Endometrium (tissue), 2 donors: Measurements from ENCODE around the gene LRRC36.

ENCODE experiments used
- FAIRE-seq: peaks from 2 replicates; lab custom pipeline; 2012; peaks lifted over from hg19 to GRCh38; lab: Jason Lieb, UNC
- donor health status: control.
- donor health status: control.

Gene LRRC36

GRCh38 chr16:67426950-67427349, 100.3 kb downstream of the LRRC36 start:
- no peak for FAIRE-seq

GRCh38 chr16:67428146-67428731, 101.6 kb downstream of the LRRC36 start:
- FAIRE-seq: no peak

GRCh38 chr16:67429053-67429798, 102.6 kb downstream of the LRRC36 start:
- no peak for FAIRE-seq

DNA sequence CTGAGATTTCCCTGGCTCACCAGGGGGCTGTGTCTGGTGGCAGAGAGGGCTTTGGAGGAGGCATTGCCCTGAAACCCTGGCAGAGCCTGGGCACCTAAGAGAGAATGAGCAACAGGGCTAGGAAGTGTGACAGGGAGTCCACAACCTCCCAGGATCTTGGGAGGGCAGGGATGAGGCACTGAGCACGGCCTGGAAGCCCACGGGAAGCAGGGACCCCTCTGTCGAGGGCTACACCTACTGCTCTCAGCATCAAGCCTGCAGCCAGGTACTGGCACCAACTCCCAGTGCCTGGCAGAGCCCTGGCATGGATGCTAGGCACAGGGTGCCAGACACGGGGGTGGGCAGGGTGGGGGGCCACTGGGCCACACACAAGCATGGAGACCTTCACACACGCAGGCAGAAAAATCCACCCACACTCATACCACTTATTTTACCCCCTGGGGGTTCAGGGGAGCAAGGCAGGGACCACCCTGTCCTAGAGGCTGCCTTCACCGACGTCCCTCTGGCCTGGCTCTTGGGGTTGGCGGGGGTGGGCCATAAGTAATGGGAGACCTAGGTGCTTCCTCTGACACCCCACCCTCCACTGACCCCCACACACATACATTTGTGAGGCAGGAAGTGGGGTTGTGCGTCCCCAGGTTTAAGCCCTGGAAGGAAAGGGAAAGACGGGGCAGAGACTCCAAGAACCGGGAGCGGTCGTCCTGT, 103.3 kb downstream of the LRRC36 start:
- FAIRE-seq: no peak

DNA sequence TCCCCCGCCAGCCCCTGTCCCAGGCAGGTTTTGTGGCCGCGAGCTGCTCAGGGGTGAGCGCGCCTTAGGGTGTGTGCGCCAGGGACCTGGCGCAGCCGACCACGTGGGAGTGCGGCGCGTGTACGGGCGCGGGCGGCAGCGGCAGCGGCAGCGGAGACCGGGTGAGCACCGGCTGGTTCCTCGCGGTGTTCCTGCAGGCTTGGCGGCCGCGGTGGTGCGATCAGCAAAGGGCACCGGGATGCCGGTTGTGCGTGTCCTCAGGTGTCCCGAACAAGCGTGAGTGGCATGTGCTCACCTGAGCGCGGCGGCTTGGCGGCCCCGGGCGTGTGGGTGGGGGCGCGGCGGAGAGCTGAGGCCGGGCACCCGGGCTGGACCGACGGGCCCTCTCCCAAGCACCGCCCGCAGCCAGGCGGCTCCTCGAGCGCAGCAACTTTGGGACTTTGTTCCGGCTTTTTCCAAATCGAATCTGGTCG, 103.9 kb downstream of the LRRC36 start:
- no peak for FAIRE-seq

GRCh38 chr16:67430977-67431774, 104.6 kb downstream of the LRRC36 start, which contains the start of gene HSD11B2:
TSS of gene HSD11B2 (plus strand) at chr16:67431121. CDS start at chr16:67431249, 128 bp downstream.
- FAIRE-seq: no peak

DNA sequence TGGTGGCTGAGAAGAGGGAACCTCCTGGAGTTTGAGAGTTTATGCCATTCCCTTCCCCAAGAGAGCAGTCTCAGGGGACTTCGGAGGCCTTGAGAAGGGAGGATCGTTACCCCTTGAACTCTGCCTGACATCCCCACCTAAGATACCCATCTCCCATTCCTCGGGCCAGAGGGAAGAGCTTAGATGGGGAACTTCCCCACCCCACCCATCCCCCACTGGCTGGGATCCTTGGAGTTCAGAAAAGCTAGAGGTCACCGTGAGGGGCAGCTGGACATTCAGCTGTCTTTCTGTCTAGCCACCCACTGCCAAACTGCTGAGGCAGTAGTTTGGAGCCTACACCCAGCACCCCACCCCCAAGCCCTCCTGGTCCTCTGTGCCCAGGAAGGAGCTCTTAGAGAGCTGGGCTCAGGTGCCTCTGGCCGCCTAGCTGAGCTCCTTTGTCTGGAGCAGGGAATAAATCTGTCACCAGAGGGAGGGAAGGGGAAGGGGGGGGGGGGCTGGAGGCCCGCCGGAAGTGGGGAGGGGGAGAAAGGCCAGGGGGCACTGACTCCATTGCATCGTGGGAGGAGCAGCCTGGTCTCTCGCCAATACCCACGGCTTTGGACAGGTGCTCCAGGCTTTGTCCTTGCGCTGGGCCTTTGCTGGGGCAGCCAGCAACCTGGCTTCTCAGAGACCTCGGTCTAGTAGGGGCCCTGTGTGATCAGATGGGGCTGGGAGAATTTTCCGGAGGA, 105.3 kb downstream of the LRRC36 start:
- no peak for FAIRE-seq

GRCh38 chr16:67432506-67432890, 105.9 kb downstream of the LRRC36 start:
- no peak for FAIRE-seq

GRCh38 chr16:67433131-67433719, 106.6 kb downstream of the LRRC36 start:
- FAIRE-seq: no peak
